22Rv1 (cell line): ENCODE data around the gene OR5W2.
A peak's percentile ranks its signal among the peaks of the same experiment; 100 is the strongest.
"Not testable (repeated sequence)": the region's sequence is repeated elsewhere in the genome, so short reads cannot be mapped to it uniquely, and the experiment has no call there.

Source experiments
- H3K27ac ChIP-seq: fragments of 450-650 bp; 2 replicates; pipeline ENCODE4 v1.5.1; 2017
- CTCF ChIP-seq: fragments of 450-650 bp; IDR thresholded peaks from 2 replicates; pipeline ENCODE4 v1.5.1; 2017; ENCODE audit warnings: mild to moderate bottlenecking
- ZFX ChIP-seq: fragments of 450-650 bp; IDR thresholded peaks from 2 replicates; pipeline ENCODE4 v1.6.1; 2017; ENCODE audit warnings: antibody characterized with exemption, borderline replicate concordance

The OR5W2 gene

GRCh38 chr11:55895216-55895615 lies 19.2 kb downstream of the OR5W2 start:
- no peak overlapping the region for H3K27ac ChIP-seq
- TF ChIP-seq ZFX = no peak
- TF ChIP-seq CTCF = peak; percentile 41

DNA sequence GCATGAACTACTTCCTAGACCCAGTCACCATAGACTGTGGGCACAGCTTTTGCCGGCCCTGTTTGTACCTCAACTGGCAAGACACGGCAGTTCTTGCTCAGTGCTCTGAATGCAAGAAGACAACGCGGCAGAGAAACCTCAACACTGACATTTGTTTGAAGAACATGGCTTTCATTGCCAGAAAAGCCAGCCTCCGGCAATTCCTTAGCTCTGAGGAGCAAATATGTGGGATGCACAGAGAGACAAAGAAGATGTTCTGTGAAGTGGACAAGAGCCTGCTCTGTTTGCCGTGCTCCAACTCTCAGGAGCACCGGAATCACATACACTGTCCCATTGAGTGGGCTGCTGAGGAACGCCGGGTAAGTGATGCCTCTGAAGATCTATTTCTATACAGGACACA lies 28.9 kb downstream of the OR5W2 start:
- H3K27ac ChIP-seq = not testable (repeated sequence)

DNA sequence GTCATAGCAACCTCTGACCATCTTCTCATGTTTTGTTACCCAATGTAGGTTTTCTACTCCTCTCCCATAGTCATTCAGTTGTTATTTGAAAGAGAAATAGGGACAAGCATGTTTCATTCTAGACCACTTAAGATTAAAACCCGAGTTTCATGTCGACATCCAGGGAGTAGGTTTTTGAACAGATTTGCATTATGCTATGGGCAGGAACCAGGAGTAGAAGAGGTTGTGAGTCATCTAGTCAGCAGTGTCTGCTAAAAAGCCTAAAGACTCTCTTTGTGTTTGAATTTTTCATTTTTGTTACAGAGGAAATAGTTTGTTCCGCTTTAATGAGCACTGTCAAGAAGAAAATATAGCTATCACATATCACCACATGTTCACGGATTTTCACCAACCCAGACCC lies 29.4 kb downstream of the OR5W2 start:
- not testable (repeated sequence) for H3K27ac ChIP-seq

GRCh38 chr11:55882997-55883396 lies 31.4 kb downstream of the OR5W2 start, which contains the start of gene TRIM51:
Gene TRIM51 (plus strand): TSS chr11:55883297. CDS start chr11:55885429, 2,132 bp downstream.
- H3K27ac ChIP-seq = not testable (repeated sequence)

GRCh38 chr11:55873146-55873545 lies 41.2 kb downstream of the OR5W2 start:
- 0 out of 2 replicates have a peak overlapping the region, but pooled peaks have one; percentile 22 for H3K27ac ChIP-seq
- TF ChIP-seq CTCF = peak; percentile 35

- H3K27ac ChIP-seq = 0 out of 2 replicates have a peak overlapping the region, but pooled peaks have one; percentile 22
Measured at GRCh38 chr11:55872731-55873130, 41.7 kb downstream of the OR5W2 start.

DNA sequence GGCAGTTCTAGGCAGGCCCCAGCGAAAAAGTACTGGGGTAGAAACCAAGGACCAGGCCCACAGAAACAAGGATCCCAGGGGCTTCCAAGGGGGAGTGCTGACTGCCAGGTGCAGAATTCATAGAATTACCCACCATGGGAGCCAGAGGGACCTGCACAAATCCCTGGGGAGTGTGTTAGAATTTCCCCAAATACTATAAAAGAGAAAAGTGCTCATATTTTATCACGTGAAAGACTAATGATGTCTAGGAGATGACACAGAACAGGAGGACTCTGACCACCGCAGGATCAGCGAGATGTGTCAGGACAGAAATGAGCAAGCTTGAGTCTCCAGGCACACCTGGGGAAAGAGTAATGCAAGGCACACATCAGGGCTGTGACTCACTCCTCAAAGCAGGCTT lies 47.0 kb downstream of the OR5W2 start:
- H3K27ac ChIP-seq = not testable (repeated sequence)
